ENCODE data around the gene FGG.
"Not testable (repeated sequence)": the region's sequence is repeated elsewhere in the genome, so short reads cannot be mapped to it uniquely, and the experiment has no call there.

Gene FGG

DNA sequence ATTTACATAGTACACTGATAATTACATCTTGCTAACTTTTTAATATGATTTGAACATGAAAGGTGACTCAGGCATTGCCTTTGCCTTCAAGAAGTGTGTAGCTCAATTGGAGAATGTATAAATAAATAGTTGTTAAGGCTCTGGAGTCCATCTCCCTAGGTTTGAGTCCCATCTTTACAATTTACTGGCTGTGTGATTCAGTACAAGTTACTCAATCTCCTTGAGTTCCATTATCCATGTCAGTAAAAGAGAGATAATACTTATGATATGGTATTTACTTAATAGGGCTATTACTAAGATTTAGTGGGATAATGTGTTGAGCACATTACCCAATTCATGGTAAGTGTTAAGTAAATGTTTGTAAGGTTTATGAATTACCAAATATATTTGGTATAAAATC, 1.9 kb upstream of the FGG start:
- DNase-seq (ENCODE audit: low read depth in 1 of 2, low spot score in 1 of 2), result no peak

DNA sequence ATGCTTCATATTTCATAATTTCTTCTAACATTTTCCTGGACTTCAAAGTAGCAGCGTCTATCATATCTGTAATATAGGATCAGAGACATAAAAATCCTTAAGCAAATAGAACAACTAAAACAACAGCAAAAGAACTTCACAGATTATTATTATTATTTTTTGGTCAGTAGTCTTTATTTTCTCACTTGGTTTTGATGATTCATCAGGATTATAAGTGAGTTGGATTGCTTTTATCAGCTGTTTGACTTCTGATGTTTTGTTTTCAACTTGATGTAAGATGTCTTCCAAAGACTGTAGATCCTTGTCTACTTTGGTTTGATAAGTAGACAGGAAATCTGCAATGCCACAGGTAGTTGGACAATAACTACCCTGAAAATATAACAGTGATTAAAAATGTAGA, 623 bp downstream of the FGG start:
- DNase-seq (ENCODE audit: low read depth in 1 of 2, low spot score in 1 of 2), result no peak

DNA sequence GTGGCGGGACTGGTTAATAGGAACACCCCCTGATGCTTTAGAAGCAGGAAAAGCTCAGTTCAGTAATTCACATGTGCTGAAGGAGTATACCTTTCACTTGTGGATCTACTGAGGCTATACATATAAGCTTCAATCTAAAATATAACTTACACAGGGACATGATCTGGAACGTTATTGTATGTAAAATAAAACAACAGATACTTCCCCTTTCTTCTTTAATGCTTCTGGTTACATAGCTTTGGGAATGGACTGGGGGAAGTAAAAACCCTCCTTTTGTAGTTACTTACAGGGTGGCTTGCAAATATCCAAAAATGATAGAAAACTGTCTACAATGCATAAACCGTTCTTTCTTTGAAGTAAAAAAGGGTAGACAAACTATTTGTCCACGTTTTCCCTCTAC, 1.9 kb downstream of the FGG start:
- no peak for DNase-seq (ENCODE audit: low read depth in 1 of 2, low spot score in 1 of 2)

DNA sequence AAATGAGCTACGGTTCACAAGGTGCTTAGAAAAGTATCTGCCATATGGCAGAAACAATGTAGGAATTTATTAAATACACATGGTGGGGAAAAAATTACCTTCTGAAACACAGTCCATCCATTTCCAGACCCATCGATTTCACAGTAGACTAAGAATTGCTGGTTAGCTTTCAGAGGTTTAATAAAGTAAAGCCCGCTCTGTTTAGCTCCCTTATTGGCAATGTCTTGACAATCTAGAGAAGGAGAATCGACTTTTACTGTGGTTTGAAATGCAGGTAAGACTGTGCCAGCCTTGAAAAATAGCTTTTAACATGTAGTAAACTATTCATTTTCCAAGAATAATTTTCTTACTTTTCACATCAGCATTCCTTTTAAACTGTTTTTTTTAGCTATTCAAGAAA, 2.9 kb downstream of the FGG start:
- no peak for DNase-seq (ENCODE audit: low read depth in 1 of 2, low spot score in 1 of 2)

DNA sequence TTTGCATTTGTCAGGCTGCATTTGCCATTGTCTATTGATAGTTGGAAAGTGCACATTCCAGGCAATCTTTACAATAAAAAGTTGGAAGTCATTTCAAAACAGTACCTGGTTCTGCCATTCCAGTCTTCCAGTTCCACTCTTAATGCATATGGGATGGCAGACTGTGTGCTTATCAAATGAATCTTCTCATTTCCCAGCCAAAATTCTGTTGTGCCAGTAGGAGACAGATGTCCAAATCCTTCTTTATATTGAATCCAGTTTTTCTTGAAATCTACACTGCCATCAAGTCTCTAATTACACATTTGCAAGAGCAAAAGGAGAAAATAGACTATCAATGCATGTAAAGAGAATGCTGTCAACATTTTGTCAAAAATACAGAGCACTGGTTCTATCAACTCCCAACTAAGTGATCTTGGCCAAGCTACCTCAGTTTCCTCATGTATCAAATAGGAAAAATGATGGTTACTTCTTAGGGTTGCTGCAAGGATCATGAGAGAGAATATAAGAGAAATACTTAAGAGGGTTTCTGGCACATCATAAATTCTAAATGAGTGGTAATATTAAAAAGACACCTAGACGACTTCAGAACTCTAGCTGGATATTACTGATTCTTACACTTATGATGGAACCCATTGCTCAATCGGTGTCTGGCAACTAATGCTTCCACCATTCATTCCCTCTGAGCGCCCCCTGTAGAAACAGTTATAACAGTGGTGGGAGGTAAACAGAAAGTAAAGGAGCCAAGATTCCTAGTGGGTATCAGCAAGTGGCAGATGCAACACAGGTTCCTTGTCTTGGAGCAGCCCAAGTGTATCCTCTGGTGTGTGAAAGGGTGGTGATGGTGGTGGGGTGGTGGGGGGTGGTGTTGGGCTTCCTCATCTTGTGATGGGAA, 3.8 kb downstream of the FGG start:
- DNase-seq (ENCODE audit: low read depth in 1 of 2, low spot score in 1 of 2), result no peak

DNA sequence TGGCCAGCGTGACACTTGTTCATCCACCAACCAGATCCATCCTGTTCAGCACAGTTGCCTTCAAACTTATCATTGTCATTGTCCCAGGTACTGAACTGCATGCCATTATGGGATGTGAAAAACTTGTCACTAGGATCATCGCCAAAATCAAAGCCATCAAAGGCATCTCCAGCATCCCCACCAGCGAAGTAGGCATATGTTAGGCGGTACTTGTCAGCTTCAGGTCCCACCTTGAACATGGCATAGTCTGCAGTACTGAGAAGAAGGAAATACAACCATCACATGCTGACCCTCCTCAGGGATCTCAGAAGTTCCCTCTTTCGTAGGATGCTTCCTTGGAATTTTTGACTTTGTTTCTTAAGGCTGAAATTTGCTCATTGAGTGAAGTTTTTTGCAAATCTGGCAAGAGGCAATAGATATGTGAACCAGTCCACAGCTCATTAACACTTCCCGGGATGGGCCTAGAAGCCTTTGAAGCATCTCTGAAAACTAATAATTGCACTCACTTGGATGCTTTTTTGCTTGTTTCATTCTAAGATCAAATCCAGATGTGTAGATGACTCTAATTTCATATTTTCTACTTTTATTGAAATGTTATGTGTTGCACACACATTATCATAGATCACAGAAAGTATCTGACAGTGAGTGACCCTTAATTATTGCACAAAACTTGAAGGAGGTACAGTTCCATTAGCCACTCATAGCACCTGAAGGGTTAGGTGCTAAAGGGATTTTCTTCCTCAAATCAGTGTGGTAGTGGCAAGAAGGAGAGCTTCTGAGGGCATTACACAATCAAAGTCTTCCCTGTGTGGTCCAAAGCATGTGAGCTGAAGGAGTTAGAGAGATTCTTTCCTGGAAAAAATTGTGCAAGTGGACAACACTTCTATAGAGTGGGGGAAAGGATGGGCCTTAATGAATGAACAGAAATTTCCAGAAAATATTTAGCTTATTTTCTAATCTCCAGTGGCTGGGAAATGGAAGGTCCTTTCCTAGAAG, 5.4 kb downstream of the FGG start:
- DNase-seq (ENCODE audit: low read depth in 1 of 2, low spot score in 1 of 2), result no peak

DNA sequence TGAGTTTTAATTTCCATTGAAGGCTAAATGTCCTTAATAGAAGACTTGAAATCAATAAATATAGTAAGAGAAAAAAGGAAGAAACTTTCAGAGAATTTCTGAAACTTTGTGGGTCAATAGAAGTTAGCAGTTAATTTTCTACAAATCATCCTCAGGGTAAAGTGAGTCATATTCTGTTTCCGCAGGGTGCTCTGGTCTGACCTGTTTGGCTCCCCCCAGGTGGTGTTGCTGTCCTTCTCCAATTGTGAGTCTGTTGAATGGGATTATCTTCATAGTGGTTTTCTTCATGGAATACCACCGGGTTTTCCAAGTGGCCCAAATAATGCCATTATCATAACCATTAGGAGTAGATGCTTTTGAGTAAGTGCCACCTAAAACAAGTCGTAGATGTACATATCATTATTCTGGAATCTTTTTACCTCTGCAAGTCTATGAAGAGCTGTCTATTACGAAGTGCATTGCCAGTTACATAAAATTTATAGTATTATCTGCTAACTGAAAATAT, 7.7 kb downstream of the FGG start:
- no peak for DNase-seq (ENCODE audit: low read depth in 1 of 2, low spot score in 1 of 2)

DNA sequence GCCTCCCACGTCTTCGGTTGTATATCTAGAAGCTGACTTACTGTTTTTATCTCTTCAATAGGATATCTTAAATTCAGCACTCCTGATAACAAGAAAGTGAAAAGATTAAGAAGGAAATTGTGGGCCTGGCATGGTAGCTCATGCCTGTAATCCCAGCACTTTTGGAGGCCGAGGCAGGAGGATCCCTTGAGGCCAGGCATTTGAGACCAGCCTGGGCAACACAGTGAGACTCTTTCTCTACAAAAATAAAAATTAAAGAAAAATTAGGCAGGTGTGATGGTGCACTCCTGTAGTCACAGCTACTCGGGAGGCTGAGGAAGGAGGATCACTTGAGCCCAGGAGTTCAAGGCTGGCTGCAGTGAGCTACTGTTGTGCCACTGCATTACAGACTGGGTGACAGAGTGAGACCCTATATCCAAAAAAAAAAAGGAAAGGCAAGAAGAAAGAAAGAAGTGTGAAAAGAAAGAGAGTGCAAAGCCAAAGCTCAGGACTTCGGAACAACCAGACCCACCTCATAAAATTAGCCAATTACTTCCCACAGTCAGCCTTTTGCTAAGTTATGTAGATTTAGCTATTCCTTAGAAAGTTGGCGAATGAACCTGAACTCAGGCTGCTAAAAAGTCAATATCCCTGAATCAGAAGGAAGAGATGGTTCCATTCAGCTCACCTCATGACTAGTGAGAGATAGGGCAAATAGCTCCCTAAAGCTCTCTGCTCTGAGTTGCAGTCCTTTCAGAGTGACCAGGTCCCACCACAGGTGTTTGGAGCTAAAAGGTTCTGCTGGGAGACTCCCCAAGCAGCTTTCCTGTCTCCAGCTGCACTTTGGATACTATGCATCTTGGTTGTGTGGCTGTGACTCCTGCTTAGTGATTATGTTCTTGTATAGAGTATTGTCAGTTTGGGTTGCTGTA, 9.2 kb downstream of the FGG start:
- no peak for DNase-seq (ENCODE audit: low read depth in 1 of 2, low spot score in 1 of 2)

DNA sequence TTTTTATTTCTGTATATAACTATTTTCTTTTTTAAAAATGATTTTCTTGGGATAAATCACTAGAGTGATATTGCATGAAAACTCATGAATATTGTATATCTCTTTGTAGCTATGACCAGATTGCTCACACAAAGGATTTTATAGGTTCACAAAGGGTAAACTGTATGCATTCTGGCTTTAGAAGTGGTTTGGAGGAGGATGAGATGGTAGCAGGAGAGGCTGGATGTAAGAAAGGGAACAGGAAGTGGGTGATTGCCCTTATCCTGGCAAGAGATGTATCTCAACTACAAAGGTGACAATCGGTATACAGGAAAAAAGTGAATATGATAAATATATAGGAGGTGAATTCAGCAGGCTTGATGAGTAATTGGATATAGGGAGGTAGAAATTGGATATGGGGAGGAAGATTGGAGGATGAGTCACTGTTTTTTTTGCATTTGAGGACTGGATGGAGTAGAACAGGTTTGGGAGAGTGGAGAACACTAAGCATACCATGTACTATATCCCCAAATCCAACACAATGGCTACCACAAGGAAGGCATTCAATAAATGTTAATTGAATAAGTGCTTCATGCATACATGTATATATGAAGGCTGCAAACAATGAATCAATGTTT, 9.9 kb downstream of the FGG start:
- DNase-seq (ENCODE audit: low read depth in 1 of 2, low spot score in 1 of 2), result no peak

DNA sequence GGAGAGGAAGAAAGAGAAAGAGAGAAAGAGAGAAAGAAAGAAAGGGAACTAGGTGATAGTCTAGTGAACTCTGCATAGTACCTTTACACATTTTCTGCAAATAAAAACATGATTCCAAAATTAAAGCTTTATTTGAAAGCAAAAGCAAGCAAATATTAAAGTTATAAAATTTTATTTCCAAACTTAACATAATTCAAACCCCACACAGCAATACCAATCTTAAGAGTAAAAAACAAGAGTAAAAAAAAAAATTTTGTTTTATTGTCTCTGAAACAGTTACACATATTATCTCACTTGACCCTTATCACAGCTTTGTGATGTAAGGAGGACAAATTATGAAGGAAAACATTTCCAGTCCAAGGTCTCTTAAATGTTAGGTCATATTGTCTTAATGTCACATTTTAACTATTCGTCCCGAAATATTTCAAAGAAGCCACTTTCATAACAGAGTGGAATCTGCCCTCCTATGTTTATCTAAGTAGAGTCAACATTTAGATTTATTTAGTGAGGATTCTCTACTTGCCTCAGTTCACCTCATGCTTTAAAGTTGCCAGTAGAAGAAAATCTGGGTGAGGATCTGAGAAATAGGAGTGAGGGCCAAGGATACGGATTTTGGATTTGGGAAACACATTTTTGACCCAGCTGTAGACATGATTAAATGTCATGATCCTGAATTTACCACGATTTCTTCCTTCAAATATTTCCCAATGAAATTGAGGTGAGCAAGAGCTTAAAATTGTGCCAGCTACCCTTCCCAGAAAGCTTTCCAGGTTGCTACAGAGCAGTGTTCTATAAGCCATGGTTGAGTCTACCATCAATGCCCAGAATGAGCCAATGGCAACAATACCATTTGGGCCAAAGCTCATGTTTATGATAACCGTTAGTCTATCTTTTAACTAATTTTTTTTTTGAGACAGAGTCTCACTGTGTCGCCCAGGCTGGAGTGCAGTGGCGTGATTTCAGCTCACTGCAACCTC, 14.4 kb downstream of the FGG start:
- no peak for DNase-seq (ENCODE audit: low read depth in 1 of 2, low spot score in 1 of 2)

DNA sequence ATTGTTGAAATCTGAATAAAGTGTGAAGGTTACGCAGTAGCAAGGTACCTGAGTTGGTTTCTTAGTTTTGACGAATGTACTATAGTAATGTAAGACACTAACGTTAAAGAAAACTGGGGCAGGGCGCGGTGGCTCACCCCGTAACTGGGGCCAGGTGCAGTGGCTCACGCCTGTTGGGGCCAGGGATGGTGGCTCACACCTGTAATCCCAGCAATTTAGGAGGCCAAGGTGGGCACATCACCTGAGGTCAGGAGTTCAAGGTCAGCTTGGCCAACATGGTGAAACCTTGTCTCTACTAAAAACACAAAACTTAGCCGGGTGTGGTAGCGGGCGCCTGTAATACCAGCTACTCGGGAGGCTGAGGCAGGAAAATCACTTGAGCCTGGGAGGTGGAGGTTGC, 15.2 kb downstream of the FGG start:
- DNase-seq (ENCODE audit: low read depth in 1 of 2, low spot score in 1 of 2), result not testable (repeated sequence)

DNA sequence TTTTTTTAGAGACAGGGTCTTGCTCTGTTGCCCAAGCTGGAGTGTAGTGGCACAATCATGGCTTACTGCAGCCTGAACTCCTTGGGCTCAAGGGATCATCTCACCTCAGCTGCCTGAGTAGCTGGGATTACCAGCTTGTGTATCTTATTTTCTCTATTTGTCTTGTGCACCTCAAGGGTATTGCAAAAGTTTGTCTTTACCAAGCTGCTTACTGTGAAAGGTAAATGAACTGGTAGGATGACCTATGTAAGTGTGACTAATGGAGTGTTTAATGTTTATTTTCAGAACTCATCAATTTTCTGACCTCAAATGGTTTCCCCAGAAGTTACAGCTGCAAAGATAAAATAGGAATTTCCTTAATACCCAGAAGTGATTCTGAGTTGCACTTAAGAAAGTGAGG, 16.6 kb downstream of the FGG start:
- no peak for DNase-seq (ENCODE audit: low read depth in 1 of 2, low spot score in 1 of 2)

DNA sequence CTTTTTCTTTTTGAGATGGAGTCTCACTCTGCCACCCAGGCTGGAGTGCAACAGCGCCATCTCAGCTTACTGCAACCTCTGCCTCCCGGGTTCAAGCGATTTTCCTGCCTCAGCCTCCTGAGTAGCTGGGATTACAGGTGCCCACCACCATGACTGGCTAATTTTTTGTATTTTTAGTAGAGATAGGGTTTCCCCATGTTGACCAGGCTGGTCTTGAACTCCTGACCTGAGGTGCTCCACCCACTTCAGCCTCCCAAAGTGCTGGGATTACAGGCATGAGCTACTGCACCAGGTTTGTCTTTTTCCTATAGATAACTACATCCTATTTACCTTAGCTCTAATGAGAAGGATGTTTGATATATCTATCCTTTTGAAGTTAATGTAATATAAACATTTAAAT, 18.1 kb downstream of the FGG start:
- not testable (repeated sequence) for DNase-seq (ENCODE audit: low read depth in 1 of 2, low spot score in 1 of 2)

DNA sequence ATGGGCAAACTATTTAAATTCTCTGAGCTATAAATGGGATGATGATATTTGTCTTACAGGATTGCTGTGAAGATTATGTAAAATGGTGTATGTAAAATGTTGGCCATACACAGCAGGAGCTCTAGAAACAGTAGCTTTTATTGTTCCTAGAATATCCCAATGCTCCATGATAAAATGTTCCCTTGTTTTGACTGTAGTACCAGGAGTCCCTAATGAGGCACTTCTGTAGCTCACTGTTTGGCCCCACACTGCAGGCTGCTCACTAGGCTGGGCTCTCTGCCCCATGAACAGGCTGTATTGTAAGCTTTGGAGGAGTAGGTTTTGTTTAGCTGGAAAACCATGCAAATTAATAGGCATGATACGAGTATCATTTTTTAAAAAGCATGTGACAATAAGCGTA, 18.6 kb downstream of the FGG start:
- DNase-seq (ENCODE audit: low read depth in 1 of 2, low spot score in 1 of 2), result no peak

DNA sequence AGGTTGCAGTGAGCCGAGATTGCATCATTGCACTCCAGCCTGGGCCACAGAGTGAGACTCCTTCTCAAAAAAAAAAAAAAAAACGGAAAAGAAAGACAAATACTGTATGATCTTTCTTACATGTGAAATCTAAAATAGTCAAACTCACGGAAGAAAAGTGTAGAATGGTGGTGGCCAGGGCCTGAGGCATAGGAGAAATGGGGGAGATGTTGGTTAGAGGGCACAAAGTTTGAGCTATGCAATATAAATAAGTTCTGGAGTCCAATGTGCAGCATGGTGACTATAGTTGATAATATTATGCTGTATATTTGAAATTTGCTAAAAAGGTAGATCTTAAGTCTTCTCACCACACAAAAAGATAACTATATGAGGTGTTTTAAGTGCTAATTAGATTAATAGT, 20.6 kb downstream of the FGG start:
- no peak for DNase-seq (ENCODE audit: low read depth in 1 of 2, low spot score in 1 of 2)

DNA sequence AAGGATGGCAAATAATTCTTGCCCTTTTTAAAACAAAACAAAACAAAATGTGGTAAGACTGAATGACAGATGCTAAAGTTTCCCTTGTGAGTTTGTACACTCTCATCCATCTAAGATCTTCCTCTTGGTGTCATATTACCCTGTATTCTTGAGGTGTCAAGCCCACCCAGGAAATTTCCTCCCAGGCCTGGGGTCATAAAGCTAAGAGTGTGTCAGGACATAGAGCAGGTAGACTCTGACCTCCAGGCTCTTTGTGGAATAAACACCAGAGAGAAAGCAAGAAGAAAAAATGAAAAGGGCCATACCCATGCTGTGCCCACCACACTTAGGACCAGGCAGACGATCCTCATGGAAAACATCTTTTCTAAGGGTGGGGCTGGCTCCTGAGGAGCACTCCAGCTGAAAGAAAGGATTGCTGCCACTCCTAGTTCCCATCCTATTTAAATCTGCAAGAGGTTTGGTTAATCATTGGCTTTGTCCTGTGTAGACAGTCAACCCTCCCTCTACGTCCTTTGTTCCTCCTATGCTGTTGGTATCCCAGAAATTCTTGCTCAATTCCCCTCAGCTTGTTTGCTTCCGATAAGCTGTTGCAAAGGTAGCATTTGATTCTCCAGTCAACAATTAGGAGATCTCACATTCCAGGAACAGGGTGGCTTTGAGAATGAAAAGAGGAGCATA, 22.0 kb downstream of the FGG start, which contains the start of gene FGA:
TSS of gene FGA (minus strand) at position 414 of the 678 bp plus-strand sequence. CDS start at position 359, 55 bp downstream.
- no peak for DNase-seq (ENCODE audit: low read depth in 1 of 2, low spot score in 1 of 2)

DNA sequence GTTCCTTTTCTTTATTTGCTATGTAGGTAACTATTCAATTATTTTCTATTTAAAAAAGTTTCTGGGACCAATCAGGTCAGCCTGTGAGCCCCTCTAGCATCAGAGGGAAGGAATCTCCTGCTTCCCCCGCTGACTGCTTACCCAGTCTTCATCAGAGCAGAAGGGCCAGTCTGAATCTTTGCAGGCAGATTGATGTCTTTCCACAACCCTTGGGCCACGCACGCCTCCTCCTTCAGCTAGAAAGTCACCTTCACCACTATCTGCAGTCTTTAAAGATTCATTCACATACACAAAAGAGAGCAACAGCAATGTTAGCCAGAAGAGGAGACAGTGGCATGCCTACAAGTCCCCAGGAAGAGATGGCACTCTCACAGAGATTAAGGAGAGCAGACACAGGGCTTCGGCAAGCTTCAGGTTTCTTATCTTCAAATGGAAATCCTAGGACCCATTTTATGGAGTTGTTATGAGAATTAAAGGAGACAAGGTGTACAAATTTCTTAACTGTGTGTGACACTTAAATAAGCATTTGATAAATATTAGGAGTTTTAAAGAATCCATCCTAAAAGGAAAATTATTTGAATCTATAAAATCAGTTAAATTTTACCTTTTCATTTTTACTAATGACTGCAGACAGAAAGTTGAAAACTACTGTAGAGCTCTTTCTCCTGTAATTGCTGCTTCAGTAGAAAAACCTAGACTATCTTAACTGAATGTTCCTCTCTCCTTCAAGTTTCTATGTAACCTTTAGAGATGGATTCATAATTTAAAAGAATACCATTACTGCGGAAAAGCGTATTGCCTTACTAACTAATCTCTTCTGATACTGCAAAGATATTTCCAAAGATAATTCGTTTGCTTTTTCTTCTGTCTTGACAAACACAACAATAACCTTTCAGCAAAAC, 22.9 kb downstream of the FGG start:
- DNase-seq (ENCODE audit: low read depth in 1 of 2, low spot score in 1 of 2), result no peak

Data from activated CD4-positive, alpha-beta T cell treated with anti-CD3 and anti-CD28 coated beads, Interleukin-2, amount 50 U/mL, for 24 hours (primary cell).